HL-60 (cell line): ENCODE measurements around the gene MEF2C.

Source experiments
- DNase-seq, 2 experiments: peaks; one replicate each; pipeline ENCODE4 v3.0.0-alpha.2; 2010 to 2020; ENCODE audit warnings: low read depth in 1 of 2, low spot score in 1 of 2
- H3K27ac ChIP-seq: fragments of 250-450 bp; sonication (Bioruptor Pico); replicated peaks from 2 replicates; pipeline ENCODE4 v1.5.1; 2020; ENCODE audit warnings: mild to moderate bottlenecking, moderate library complexity
- H3K27me3 ChIP-seq: fragments of 250-450 bp; sonication (Bioruptor Pico); 2 replicates; pipeline ENCODE4 v1.5.1; 2021; ENCODE audit warnings: mild to moderate bottlenecking, moderate library complexity; ENCODE audit not compliant: insufficient read depth, poor library complexity, severe bottlenecking
- H3K4me3 ChIP-seq: replicated peaks from 2 replicates; pipeline ENCODE4 v1.5.1; 2011; ENCODE audit warnings: mild to moderate bottlenecking, control low read depth, low read length; ENCODE audit not compliant: insufficient read depth
- CTCF ChIP-seq: IDR thresholded peaks from one replicate; pipeline ENCODE4 v1.5.1; 2011; ENCODE audit warnings: low read length, control low read depth, inconsistent platforms; ENCODE audit not compliant: insufficient read depth
- GABPA ChIP-seq: IDR thresholded peaks from 2 replicates; pipeline ENCODE4 v1.6.1; 2012; ENCODE audit warnings: low read depth
- POLR2AphosphoS5 ChIP-seq: IDR thresholded peaks from 2 replicates; pipeline ENCODE4 v1.6.1; 2012; ENCODE audit warnings: low read depth
- REST ChIP-seq: IDR thresholded peaks from 2 replicates; pipeline ENCODE4 v1.6.1; 2012; ENCODE audit warnings: low read depth; ENCODE audit not compliant: insufficient replicate concordance
- SPI1 ChIP-seq: IDR thresholded peaks from 2 replicates; pipeline ENCODE4 v1.6.1; 2012; ENCODE audit warnings: low read depth, mild to moderate bottlenecking, borderline replicate concordance

The MEF2C gene

GRCh38 chr5:88890070-88890781 lies 7.2 kb upstream of the MEF2C start:
- no peak for DNase-seq
- H3K27ac ChIP-seq = no peak overlapping the region
- no peaks in the 10 kb centered on the region for H3K27me3 ChIP-seq
- H3K4me3 ChIP-seq = peak overlapping the region; percentile 48; the same call in 1 of the 2 replicates
- TF ChIP-seq REST (no peak), POLR2AphosphoS5 (no peak), SPI1 (no peak), GABPA (no peak), CTCF (no peak)

- TF ChIP-seq CTCF (no peak), REST (no peak), SPI1 (no peak), GABPA (no peak), POLR2AphosphoS5 (no peak)
- Histone ChIP-seq H3K27me3 (no peaks in the 10 kb centered on the region), H3K4me3 (peak overlapping the region; percentile 48), H3K27ac (no peak overlapping the region)
- DNase-seq = no peak
Measured at GRCh38 chr5:88889189-88890069, 6.4 kb upstream of the MEF2C start.

- TF ChIP-seq SPI1 = no peak; the same call in 1 of the 2 replicates
- no peak for TF ChIP-seq POLR2AphosphoS5
- TF ChIP-seq GABPA = no peak
- no peak for TF ChIP-seq REST
- TF ChIP-seq CTCF = no peak
- H3K4me3 ChIP-seq = peak overlapping the region; percentile 48
- no peak overlapping the region for H3K27ac ChIP-seq
- H3K27me3 ChIP-seq = no peaks in the 10 kb centered on the region
- DNase-seq = no peak
Measured at GRCh38 chr5:88888848-88889188, 5.8 kb upstream of the MEF2C start.
